Mesothelial cell of epicardium (in vitro differentiated cells): Measurements from ENCODE around the gene ABCA1. TPM values are rescaled to one million over a fixed set of nuclear protein-coding genes. Genes with fewer than 3 reads are reported as not detected.

Source experiments
- DNase-seq, 2 experiments: peaks; one replicate each; pipeline ENCODE4 v3.0.0; 2021; ENCODE audit warnings: low spot score in 2 of 2; ENCODE audit not compliant: unreplicated experiment in 2 of 2
- H3K27ac Mint-ChIP-seq: 2 replicates; pipeline ENCODE4 v1.8.0; 2021; ENCODE audit warnings: mixed read lengths
- H3K27me3 Mint-ChIP-seq: 2 replicates; pipeline ENCODE4 v1.8.0; 2021; ENCODE audit warnings: low read depth, mixed read lengths
- H3K36me3 Mint-ChIP-seq: 2 replicates; pipeline ENCODE4 v1.8.0; 2021; ENCODE audit warnings: mixed read lengths
- H3K4me1 Mint-ChIP-seq: 2 replicates; pipeline ENCODE4 v1.8.0; 2021; ENCODE audit warnings: mixed read lengths
- H3K4me3 Mint-ChIP-seq: 2 replicates; pipeline ENCODE4 v1.8.0; 2021; ENCODE audit warnings: mild to moderate bottlenecking, moderate library complexity, mixed read lengths
- H3K9me3 Mint-ChIP-seq: 2 replicates; pipeline ENCODE4 v1.8.0; 2021; ENCODE audit warnings: mixed read lengths
- CTCF ChIP-seq: fragments of 200-600 bp; sonication (generic); IDR thresholded peaks from one replicate; pipeline ENCODE4 v1.5.0; 2021; ENCODE audit warnings: antibody characterized with exemption; ENCODE audit not compliant: unreplicated experiment
- total RNA-seq: library from RNA; stranded (reverse); gene quantifications from 3 replicates; pipeline ENCODE4 v1.2.1, GENCODE V29; 2021

Gene ABCA1
- total RNA-seq, 1 donor from 2014 or later, result 39.9 TPM

- DNase-seq, result no peak
- H3K4me1 Mint-ChIP-seq, result peaks cover 3% of the 10 kb centered on the region
- H3K27ac Mint-ChIP-seq, result no peak overlapping the region
- no peak overlapping the region for H3K4me3 Mint-ChIP-seq
- H3K36me3 Mint-ChIP-seq, result peaks cover 41% of the 10 kb centered on the region
- no peaks in the 10 kb centered on the region for H3K27me3 Mint-ChIP-seq
- no peak for TF ChIP-seq CTCF
- H3K9me3 Mint-ChIP-seq, result no peaks in the 10 kb centered on the region
Measured at GRCh38 chr9:104798209-104798995, 129.6 kb downstream of the ABCA1 start.

- Mint-ChIP-seq H3K9me3 (no peaks in the 10 kb centered on the region), H3K27ac (no peak overlapping the region), H3K27me3 (no peaks in the 10 kb centered on the region), H3K36me3 (peaks cover 52% of the 10 kb centered on the region), H3K4me1 (no peaks in the 10 kb centered on the region), H3K4me3 (no peak overlapping the region)
- no peak for DNase-seq
- TF ChIP-seq CTCF, result no peak
Measured at GRCh38 chr9:104795857-104796256, 132.1 kb downstream of the ABCA1 start.

GRCh38 chr9:104795082-104795481, 132.9 kb downstream of the ABCA1 start:
- H3K4me3 Mint-ChIP-seq, result no peak overlapping the region
- H3K27ac Mint-ChIP-seq, result no peak overlapping the region
- no peaks in the 10 kb centered on the region for H3K9me3 Mint-ChIP-seq
- H3K36me3 Mint-ChIP-seq, result peaks cover 53% of the 10 kb centered on the region
- no peak for TF ChIP-seq CTCF
- H3K27me3 Mint-ChIP-seq, result no peaks in the 10 kb centered on the region
- H3K4me1 Mint-ChIP-seq, result no peaks in the 10 kb centered on the region
- DNase-seq, result no peak

GRCh38 chr9:104794070-104794469, 133.9 kb downstream of the ABCA1 start:
- no peaks in the 10 kb centered on the region for H3K27me3 Mint-ChIP-seq
- no peak for TF ChIP-seq CTCF
- no peaks in the 10 kb centered on the region for H3K4me1 Mint-ChIP-seq
- no peak overlapping the region for H3K27ac Mint-ChIP-seq
- DNase-seq, result no peak
- H3K36me3 Mint-ChIP-seq, result peaks cover 54% of the 10 kb centered on the region
- H3K4me3 Mint-ChIP-seq, result no peak overlapping the region
- H3K9me3 Mint-ChIP-seq, result no peaks in the 10 kb centered on the region

- TF ChIP-seq CTCF, result no peak
- H3K4me1 Mint-ChIP-seq, result no peaks in the 10 kb centered on the region
- no peak overlapping the region for H3K27ac Mint-ChIP-seq
- H3K9me3 Mint-ChIP-seq, result no peaks in the 10 kb centered on the region
- peaks cover 57% of the 10 kb centered on the region for H3K36me3 Mint-ChIP-seq
- no peaks in the 10 kb centered on the region for H3K27me3 Mint-ChIP-seq
- H3K4me3 Mint-ChIP-seq, result no peak overlapping the region
- DNase-seq, result no peak
Measured at GRCh38 chr9:104788251-104788650, 139.7 kb downstream of the ABCA1 start.
